Measurements from ENCODE around the gene CHRNA9.

DNA sequence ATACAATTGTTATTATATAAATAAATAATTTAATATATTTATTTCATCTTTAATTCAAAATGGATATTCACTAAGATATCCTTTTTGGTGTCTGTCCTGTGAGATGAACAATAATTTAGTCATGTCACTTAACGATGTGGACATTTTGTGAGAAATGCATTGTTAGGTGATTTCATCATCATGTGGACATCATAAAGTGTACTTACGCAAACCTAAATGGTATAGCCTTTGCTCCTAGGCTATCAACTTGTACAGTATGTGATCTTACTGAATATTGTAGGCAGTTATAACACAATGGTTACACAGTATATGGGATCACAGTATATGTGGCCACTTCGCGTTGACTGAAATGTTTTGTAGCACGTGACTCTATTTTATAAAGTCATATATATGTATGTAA is 20.2 kb upstream of the CHRNA9 start:
- TF ChIP-seq, protein P1, sequence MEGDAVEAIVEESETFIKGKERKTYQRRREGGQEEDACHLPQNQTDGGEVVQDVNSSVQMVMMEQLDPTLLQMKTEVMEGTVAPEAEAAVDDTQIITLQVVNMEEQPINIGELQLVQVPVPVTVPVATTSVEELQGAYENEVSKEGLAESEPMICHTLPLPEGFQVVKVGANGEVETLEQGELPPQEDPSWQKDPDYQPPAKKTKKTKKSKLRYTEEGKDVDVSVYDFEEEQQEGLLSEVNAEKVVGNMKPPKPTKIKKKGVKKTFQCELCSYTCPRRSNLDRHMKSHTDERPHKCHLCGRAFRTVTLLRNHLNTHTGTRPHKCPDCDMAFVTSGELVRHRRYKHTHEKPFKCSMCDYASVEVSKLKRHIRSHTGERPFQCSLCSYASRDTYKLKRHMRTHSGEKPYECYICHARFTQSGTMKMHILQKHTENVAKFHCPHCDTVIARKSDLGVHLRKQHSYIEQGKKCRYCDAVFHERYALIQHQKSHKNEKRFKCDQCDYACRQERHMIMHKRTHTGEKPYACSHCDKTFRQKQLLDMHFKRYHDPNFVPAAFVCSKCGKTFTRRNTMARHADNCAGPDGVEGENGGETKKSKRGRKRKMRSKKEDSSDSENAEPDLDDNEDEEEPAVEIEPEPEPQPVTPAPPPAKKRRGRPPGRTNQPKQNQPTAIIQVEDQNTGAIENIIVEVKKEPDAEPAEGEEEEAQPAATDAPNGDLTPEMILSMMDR (IDR thresholded peaks at IDR 0.05): no peak
- no peak for TF ChIP-seq POLR2A (IDR thresholded peaks at IDR 0.05)

All from right lobe of liver (tissue), 4 donors.